ACHN (cell line): ENCODE results near the gene CDC42.
A peak's percentile ranks its signal among the peaks of the same experiment; 100 is the strongest.

Source experiments
- DNase-seq: peaks from one replicate; pipeline ENCODE4 v3.0.0-alpha.2; 2015
- in situ Hi-C: cut with HindIII; loops from 2 replicates; pipeline ENCODE4 v1.10.0; 2017; ENCODE audit warnings: low sequenced_read_pairs, low pct_ligation_motif_present, low pct_unique_long_range_greater_than_20kb

The CDC42 gene

DNA sequence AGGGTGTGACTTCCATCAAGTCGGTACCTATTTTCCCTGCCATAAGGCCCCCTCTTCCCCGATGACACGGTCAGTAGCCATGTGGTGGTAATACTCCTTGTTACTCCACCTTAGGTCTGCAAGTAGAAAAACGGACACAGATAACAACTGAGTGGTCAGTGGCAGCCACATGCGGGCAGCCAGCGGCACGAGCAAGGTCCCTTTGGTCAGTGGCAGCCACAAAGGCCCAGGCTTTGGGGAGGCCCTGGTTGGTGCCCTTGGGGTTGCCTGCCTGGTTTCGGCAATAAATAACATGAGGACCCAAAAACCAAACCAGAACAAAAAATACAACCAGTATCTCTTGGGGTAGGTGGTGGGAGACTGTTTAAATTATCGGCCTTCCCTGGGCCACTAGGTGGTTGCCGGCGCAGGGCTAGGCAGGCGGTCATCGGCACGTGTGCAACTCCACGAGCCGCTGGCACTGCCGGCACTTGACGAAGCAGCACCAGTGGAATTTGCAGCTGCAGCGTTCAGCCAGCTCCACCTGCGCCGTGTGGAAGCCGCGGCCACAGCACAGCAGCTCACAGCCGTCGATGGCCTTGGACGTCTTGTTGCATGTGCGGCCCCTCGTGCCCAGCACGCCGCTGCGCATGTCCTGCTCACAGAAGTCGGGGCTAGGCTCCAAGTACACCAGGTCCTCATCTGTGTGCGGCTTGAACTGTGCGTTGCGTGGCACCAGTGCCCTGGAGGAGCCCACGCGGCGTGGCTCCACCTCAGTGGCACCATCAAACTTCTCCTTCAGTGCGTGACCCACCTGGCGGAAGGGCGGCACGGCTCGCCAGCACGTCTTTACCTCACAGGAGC is 67.3 kb downstream of the CDC42 start:
- DNase-seq = no peak
- in situ Hi-C loops = no loop called here

DNA sequence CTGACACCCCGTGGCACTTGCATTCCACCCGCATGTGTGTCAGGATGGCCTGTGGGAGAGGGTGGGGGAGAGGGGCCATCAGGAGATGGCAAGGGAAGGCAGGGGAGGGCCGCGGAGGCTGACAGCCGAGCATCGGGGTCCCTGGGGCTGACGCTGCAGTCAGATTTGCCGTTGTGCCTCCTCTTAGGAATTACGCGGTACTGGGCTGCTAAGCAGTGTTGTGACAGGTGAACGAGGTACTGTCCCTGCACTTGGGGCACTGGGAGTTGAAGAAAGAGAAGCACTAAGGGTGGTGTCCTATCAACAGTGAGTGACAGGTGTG is 67.9 kb downstream of the CDC42 start:
- in situ Hi-C loops = no loop called here
- DNase-seq = no peak

DNA sequence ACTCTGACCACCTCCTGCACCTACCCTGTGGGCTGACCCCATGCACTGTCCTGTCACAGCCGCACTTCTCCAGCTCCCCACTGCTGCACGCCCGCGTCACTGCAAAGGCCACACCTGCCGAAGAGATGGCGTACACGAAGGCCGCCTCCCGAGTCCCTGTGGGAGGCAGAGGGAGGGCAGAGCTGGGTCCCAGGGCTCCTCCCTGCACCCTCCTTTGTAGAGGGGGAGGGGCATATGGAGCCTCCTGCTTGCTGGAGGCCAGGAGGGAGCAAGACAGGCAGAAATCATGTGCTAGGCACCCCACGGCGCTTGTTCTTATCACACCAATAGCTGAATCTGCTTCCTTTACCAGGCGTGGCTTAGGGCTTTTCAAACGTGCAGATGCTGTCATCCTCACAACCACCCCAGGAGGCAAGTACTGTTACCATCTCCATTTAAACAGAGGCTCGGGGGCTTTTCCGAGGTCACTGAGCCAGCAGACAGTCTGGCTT is 69.0 kb downstream of the CDC42 start:
- in situ Hi-C loops = no loop called here
- no peak for DNase-seq

DNA sequence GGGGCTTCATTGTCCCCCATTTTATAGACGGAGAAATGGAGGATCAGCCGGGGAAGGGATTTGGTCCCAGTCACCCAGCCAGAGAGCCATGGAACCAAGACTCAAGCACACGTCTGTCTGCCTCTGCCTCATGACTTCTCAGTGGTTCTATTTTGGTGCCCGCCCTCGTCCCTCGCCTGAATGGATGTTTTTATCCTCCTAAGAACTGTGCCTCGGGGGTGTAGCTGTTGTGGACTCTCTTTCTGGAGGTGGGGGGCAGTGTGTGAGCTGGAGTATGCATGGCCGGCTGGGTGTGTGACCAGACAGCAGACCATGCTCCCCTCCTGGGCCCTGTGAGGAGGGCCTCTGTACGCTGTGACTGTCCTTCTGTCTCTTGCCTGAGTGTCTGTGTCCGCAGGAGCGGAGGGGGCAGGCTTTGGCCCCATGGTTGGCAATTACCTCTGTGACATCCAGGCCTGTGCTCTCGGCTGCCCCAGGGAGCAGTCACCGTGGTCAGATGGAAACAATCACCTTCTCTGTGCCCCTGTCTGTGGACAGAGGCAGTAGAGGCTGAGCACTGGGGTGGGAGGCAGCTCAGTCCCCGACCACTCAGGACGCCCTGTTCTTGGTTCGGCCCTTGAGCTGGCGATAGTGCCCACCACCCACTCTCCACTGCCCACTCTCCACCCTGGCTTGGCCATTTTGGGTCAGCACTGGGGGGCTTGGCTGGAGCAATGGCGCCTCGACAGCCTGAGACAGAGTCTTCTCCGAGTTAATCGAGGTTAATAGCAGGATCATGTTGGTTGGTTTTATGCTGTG is 70.0 kb downstream of the CDC42 start:
- no peak for DNase-seq
- in situ Hi-C loops = no loop called here

DNA sequence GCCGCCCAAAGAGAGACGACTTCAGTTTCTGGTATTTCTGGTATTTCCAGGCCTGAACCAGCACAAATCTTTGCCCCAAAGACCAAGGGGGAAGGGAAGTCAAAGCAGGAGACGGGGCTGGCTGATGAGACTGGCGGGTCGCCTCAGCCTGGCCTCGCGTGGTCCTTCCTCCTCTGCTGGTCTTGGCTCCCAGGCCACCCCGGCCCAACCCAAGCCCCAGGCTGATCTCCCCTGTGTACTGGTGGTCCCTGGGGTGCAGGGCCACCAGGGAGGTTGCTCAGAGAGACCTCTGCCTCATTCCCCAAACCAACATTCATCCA is 70.5 kb downstream of the CDC42 start:
- in situ Hi-C loops = no loop called here

DNA sequence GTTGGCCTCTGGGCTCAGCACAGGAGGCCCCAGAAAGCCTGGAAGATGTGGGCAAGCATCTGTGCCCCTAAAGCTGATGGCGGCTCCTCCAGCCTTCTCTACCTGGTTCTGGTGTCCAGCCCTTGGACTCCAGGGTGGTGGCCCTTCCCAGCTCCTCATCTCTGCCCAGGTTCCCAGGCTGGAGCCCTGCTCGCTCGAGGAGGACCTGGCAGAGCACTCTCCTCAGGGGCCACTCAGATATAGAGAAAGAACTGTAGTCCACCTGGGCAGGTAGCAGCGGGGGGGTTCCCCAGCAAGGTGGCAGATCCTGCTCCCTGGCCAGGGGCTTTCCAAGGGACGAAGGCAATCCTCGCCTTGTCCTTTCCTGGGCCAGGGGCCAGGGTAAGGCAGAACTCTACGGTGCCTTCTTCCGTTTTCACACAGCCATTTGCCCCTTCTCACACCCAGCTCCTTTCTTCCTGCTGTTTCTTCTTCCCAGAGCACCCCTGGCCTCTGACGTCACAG is 71.4 kb downstream of the CDC42 start:
- in situ Hi-C loops = no loop called here

More for the DNA sequence above, 70.5 kb downstream of the CDC42 start:
- no peak for DNase-seq

DNA sequence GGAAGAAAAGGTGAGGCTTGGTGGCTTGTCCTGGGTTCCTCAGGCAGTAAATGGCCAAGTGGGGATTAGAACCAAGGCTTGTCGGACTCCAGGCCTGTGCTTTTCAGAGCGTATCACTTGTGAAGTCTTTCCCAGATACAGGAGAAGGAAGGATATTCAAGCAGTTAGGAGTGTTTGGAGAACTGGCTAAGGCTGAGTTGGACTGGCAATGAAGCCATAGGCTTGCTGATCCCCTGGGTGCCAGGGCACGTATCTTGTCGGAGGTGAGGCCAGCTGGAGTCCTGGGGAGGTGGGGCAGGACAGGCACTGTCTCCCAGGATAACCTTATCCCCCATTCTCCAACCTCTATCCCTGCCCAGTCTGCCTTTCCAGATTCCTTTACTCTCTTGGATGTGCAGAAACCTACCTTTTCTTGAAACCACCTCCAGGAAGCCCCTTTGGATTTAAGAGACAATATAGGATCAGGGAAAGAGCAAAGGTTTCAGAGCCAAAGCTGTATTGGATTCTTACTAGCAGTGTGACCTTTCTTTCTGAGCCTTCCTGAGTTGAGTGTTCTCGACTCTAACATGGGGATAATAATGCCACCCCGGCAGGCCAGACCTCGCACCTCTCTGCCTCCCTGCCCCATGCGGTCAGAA is 72.2 kb downstream of the CDC42 start:
- DNase-seq = no peak
- in situ Hi-C loops = no loop called here

More for the DNA sequence above, 71.4 kb downstream of the CDC42 start:
- no peak for DNase-seq

DNA sequence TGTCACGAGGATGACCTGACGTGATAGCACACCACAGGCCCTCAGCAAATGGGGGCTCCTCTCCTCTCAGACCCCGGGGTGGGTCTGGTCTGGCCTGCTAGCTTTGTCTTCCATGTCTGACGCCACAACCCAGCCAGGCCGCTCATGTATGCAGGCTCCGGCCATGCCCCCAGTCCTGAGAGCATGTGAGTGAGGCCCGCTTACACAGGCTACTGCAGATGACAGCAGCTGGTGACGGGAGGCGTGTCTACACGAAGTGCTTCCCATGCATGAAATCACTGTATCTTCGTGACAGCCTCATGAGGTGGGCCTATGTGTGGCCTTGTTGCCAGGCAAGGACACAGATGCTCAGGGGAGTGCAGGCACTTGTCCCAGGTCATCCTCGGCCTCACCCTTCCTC is 74.0 kb downstream of the CDC42 start:
- in situ Hi-C loops = no loop called here
- no peak for DNase-seq

DNA sequence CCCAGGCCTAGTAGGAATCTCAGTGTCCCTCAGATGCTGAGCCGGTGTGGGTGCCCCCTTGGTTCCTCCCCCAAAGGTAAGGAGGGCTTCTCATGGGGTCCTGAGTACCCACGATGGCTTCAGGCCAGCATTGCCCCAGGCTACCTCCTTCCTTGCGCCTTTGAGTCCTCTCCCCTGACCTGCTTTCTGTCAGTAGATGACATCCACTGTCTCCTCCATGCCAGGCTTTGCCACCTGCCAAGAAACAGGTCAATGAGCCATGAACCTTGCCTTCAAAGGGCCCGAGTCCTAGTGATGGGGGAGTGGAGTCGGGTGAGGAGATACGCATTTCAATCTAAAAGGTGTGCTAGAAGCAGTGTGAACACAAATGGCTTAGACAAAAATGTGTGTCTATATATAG is 74.7 kb downstream of the CDC42 start:
- DNase-seq = no peak
- in situ Hi-C loops = no loop called here

DNA sequence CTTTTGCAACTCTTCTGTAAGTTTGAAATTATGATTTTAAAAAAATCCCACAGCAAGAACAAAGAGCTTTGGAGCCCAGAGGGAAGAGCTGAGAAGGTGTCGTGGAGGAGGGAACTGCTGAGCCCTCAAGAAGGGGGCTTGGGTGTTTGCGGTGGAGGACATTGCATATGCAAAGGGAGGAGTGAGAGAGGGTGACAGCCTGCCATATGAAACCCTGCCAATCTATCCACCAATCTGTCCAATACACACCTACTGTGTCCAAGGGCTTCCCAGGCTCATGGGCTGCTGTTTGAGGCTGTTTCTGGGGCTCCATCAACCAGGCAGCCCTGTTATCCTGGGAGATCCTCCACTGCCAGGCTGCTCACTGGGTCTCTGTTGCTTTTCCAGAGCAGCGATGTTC is 75.2 kb downstream of the CDC42 start:
- in situ Hi-C loops = no loop called here
- no peak for DNase-seq

DNA sequence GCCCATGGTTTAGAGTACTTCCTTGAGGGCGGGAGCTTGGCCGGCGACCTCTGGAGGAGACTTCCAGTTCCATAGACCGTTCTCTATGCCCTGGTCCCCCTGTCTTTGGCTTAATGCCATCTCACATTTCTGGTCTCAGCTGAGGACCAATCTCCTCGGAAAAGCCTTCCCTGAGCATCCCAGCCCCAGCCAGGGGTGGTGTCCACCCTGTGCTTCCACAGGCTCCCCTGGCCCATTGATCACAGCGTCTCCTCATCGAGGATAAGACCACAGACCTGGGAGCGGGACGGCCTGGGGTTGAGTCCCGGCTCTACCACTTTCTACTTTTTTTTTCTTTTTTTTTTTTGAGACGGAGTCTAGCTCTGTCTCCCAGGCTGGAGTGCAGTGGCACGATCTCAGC is 75.9 kb downstream of the CDC42 start:
- DNase-seq = no peak
- in situ Hi-C loops = no loop called here

DNA sequence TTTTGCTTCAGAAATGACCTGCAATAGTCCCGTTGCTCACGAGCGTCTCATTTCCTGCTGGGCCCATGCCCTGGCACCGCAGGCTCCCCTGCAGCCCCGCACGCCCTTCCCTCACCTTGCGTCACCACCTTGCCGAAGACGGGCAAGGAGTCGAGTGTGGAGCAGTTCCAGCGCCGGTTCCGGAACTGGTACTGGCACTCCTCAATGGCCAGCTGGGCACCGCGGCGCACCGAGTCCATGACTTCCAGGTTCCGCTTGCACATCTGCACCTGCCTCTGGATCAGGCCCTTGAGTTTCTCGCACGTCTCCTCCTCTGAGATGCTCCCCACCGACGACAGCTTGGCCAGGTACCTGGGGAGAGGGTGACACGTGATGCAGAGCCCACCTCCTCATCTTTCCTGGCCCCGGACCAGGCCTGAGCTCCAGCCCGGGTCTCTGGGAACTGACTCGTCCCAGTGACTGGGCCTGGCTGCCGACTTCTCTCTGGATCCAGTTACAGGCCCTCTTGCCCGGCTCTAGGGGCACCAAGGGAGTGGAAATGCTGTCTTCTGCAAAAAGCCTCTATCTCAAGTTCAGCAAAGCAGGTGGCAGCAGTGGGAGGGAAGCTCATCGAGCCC is 77.1 kb downstream of the CDC42 start:
- in situ Hi-C loops = no loop called here
- DNase-seq = no peak

DNA sequence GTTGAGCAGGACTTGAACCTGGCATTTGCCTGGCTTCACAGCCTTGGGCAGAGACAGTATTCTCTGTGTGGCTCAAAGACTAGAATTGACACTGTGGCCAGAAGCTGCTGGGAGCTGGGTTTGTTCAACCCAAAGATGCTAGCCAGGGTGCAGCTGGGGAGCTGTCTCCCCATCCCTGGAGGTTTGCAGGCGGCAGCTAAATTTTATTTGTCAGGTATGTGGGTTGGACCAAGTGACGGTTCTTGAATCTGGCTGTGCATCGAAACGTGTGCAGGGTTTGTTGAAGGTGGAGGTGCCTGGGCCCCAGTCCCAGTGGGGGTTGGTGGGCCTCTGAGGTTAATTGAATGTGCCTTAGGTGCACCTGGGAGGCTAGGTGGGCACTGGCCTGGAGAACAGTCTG is 78.6 kb downstream of the CDC42 start:
- no peak for DNase-seq
- in situ Hi-C loops = no loop called here

DNA sequence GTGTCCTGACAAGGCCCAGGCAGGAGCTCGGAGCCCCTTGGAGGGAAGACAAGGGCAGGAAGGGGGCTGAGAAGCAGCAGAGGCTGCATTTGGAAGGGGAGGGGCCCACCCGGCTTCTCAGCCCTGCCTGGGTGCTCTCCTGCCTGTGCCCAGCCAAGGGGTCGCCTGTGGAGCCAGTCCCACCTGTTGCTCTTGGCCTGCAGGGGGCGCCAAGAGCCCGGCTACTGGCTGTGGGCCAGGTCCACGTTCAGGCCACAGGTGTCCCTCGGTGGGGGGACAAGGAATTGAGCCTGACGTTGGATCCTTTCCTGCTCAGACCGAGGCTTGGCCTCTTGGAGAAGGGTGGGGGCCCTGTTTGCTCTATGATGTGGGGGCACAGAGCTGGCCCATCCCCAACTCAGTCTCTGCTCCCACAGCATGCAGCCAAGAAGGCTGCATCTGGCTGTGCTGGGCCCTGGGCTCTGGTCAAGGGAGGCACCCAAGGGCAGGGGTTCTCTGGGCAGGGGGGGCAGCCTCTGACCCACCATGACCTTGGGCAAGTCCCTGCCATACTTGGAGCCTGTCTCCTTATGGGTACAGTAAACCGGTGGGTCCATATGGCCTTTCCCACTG is 79.5 kb downstream of the CDC42 start:
- DNase-seq = peak; percentile 45
- in situ Hi-C loops = no loop called here

DNA sequence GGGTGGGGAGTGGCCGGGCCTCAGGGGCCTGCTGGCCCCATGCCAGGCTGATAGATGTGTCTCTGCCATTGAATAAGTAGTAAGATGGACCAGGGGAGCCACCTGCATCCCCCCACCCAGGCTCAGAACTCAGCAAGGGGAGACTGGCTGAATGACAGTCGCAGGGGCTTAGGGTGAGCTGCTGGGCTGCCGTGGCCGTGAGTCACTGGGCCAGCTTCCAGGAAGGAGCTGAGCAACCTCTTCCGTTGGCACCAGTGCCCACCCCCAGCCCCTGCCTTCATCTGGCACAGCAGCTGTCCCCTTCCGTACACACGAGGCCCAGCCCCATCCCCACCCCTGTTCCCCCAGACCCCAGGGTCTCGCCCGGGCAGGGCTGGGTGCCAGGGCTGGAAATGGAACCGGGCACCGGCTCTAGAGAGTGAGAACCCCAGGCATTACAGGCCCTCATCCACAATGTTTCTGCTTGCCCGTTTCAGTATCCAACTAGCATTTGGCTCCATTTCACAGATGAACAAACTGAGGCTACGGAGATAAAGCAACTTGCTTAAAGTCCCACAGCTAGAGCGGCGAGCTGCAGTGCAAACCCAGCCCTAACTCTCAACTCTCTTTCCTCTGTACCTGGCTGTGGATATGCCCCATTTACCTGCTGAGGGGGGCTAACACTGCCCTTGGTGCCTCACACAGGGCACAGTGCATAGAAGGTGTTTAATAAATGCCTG is 80.2 kb downstream of the CDC42 start:
- in situ Hi-C loops = no loop called here
- DNase-seq = peak; percentile 68

DNA sequence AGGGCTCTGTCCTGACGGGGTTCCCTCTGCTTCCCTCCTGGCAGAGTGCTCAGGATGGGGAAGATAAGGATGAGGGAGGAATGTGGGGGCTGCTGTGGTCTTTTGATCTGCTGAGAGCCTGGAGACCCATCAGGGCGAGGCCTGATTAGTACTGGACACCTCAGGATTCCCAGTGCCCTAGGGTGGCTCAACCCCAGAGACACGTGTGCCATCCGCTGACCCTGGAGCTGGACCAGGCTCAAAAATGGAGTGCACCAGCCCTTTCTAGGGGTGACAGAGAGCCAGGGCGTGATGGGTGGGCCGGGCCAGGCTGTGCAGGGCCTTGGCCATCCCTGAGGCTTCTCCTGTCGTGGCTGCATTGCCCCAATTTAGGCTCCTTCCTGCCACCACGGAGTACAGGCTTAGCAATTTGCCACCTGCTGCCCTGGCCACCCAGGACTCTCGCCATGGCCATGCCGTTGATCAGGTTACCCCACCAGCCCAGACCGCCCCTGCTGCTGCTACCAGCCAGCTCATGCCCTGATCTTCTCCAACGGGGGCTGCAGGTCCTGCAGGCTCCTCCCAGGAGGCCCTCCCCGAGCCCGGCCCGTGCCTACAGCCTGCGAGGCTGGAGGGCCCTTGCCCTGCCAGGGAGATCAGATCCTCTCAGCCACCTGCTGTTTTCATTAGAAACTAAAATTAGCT is 80.9 kb downstream of the CDC42 start:
- in situ Hi-C loops = no loop called here

DNA sequence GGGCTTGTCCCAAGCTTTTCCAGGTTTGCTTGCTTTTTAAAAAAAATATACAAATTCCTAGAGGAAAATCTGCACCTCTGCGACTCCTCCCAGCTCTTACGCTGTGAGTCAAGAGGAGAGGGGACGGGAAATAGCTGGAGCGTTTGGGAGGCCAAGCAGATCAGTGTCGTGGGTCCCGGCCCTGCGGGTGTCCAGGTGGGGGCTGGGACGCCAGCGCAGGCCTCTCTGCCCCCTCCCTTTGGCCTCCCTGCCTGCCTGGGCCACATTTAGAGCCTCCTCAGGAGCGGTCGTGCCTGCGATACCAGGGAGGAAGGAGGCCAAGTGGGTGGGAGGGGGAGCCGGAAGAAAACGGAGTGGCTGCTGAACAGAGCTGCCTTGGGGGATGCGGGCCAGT is 81.4 kb downstream of the CDC42 start:
- in situ Hi-C loops = no loop called here
- no peak for DNase-seq

More for the DNA sequence above, 80.9 kb downstream of the CDC42 start:
- DNase-seq = no peak
